Glutamatergic neuron (in vitro differentiated cells): ENCODE measurements around the gene TCERG1L. TPM values are rescaled to one million over a fixed set of nuclear protein-coding genes. Genes with fewer than 3 reads are reported as not detected.
A peak's percentile ranks its signal among the peaks of the same experiment; 100 is the strongest.

Experiments
- DNase-seq: peaks from one replicate; pipeline ENCODE4 v3.0.0; 2022
- H3K27ac Mint-ChIP-seq: one replicate; pipeline ENCODE4 v1.8.0; 2020; ENCODE audit warnings: mild to moderate bottlenecking, mixed read lengths, inconsistent platforms; ENCODE audit not compliant: unreplicated experiment
- H3K27me3 Mint-ChIP-seq: one replicate; pipeline ENCODE4 v1.8.0; 2020; ENCODE audit warnings: mild to moderate bottlenecking, moderate library complexity, mixed read lengths, inconsistent platforms; ENCODE audit not compliant: unreplicated experiment
- H3K36me3 Mint-ChIP-seq: one replicate; pipeline ENCODE4 v1.8.0; 2020; ENCODE audit warnings: mild to moderate bottlenecking, mixed read lengths, inconsistent platforms; ENCODE audit not compliant: unreplicated experiment
- H3K4me1 Mint-ChIP-seq: one replicate; pipeline ENCODE4 v1.8.0; 2020; ENCODE audit warnings: mild to moderate bottlenecking, low read depth, mixed read lengths, inconsistent platforms; ENCODE audit not compliant: unreplicated experiment
- H3K4me3 Mint-ChIP-seq: one replicate; pipeline ENCODE4 v1.8.0; 2020; ENCODE audit warnings: mild to moderate bottlenecking, mixed read lengths, inconsistent platforms; ENCODE audit not compliant: unreplicated experiment
- H3K9me3 Mint-ChIP-seq: one replicate; pipeline ENCODE4 v1.8.0; 2020; ENCODE audit warnings: mild to moderate bottlenecking, moderate library complexity, mixed read lengths, inconsistent platforms; ENCODE audit not compliant: unreplicated experiment
- CTCF ChIP-seq: fragments of 200-600 bp; sonication (generic); IDR thresholded peaks from one replicate; pipeline ENCODE4 v1.5.0; 2021; ENCODE audit not compliant: partially characterized antibody, unreplicated experiment
- total RNA-seq: library from RNA; stranded (reverse); fragmentation: NEBNext Ultra II Directional; extraction: Animal tissue kit (Norgen Biotek cat#: 25700); gene quantifications from one replicate; pipeline ENCODE4 v1.2.1, GENCODE V29; 2021; ENCODE audit not compliant: unreplicated experiment

TCERG1L gene
- total RNA-seq, 1 donor from 2014 or later: 2.2 TPM

- no peak for DNase-seq
- peak overlapping the region; percentile 53 for H3K27ac Mint-ChIP-seq
- H3K4me3 Mint-ChIP-seq: no peak overlapping the region
- no peaks in the 10 kb centered on the region for H3K4me1 Mint-ChIP-seq
- peaks cover 3% of the 10 kb centered on the region for H3K36me3 Mint-ChIP-seq
- H3K27me3 Mint-ChIP-seq: peaks cover 2% of the 10 kb centered on the region
- no peaks in the 10 kb centered on the region for H3K9me3 Mint-ChIP-seq
- no peak for TF ChIP-seq CTCF
Measured at GRCh38 chr10:131261890-131262475, 49.5 kb downstream of the TCERG1L start.

- Mint-ChIP-seq H3K27me3 (peaks cover 2% of the 10 kb centered on the region), H3K4me3 (no peak overlapping the region), H3K36me3 (peaks cover 3% of the 10 kb centered on the region), H3K27ac (no peak overlapping the region), H3K9me3 (peaks cover 1% of the 10 kb centered on the region), H3K4me1 (peaks cover 2% of the 10 kb centered on the region)
- no peak for DNase-seq
- TF ChIP-seq CTCF: no peak
Measured at GRCh38 chr10:131260452-131261211, 50.9 kb downstream of the TCERG1L start.

- no peak for TF ChIP-seq CTCF
- H3K36me3 Mint-ChIP-seq: peaks cover 3% of the 10 kb centered on the region
- H3K9me3 Mint-ChIP-seq: peaks cover 1% of the 10 kb centered on the region
- no peak overlapping the region for H3K27ac Mint-ChIP-seq
- no peak overlapping the region for H3K4me3 Mint-ChIP-seq
- H3K27me3 Mint-ChIP-seq: peaks cover 2% of the 10 kb centered on the region
- H3K4me1 Mint-ChIP-seq: peaks cover 5% of the 10 kb centered on the region
- no peak for DNase-seq
Measured at GRCh38 chr10:131260031-131260430, 51.5 kb downstream of the TCERG1L start.

- Mint-ChIP-seq H3K4me1 (peaks cover 5% of the 10 kb centered on the region), H3K27me3 (peaks cover 5% of the 10 kb centered on the region), H3K9me3 (peaks cover 5% of the 10 kb centered on the region), H3K27ac (no peak overlapping the region), H3K36me3 (peaks cover 3% of the 10 kb centered on the region), H3K4me3 (no peak overlapping the region)
- DNase-seq: no peak
- TF ChIP-seq CTCF: no peak
Measured at GRCh38 chr10:131259535-131259934, 52.0 kb downstream of the TCERG1L start.

DNA sequence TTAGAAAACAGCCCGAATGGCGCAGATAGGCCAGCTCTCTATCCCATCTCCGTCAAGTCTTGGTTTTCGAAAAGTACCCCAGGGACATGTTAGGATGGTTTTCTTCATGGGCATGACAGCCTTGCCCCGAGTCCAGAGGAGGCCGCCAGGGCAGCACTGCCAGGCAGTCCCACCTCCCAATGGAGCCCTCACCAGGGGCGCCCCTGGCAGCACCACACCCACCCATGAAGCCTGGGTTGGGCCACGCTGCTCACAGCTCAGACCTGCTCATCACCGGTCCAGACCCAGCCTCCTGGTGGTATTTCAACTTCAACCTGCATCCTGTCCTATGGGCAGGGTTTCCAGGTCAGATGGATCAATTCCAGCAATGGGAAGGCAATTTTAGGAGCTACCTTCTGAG lies 53.3 kb downstream of the TCERG1L start:
- Mint-ChIP-seq H3K4me1 (peaks cover 5% of the 10 kb centered on the region), H3K27ac (no peak overlapping the region), H3K4me3 (no peak overlapping the region), H3K9me3 (peaks cover 7% of the 10 kb centered on the region), H3K27me3 (peaks cover 10% of the 10 kb centered on the region), H3K36me3 (peaks cover 5% of the 10 kb centered on the region)
- no peak for TF ChIP-seq CTCF
- DNase-seq: no peak
